Measurements from ENCODE around the gene USP14. TPM values are rescaled to one million over a fixed set of nuclear protein-coding genes. Genes with fewer than 3 reads are reported as not detected.
A peak's percentile ranks its signal among the peaks of the same experiment; 100 is the strongest.
"Not testable (repeated sequence)": the region's sequence is repeated elsewhere in the genome, so short reads cannot be mapped to it uniquely, and the experiment has no call there.

Gene USP14
- 10 to 100 TPM; 65.2 to 84.0 TPM for total RNA-seq

DNA sequence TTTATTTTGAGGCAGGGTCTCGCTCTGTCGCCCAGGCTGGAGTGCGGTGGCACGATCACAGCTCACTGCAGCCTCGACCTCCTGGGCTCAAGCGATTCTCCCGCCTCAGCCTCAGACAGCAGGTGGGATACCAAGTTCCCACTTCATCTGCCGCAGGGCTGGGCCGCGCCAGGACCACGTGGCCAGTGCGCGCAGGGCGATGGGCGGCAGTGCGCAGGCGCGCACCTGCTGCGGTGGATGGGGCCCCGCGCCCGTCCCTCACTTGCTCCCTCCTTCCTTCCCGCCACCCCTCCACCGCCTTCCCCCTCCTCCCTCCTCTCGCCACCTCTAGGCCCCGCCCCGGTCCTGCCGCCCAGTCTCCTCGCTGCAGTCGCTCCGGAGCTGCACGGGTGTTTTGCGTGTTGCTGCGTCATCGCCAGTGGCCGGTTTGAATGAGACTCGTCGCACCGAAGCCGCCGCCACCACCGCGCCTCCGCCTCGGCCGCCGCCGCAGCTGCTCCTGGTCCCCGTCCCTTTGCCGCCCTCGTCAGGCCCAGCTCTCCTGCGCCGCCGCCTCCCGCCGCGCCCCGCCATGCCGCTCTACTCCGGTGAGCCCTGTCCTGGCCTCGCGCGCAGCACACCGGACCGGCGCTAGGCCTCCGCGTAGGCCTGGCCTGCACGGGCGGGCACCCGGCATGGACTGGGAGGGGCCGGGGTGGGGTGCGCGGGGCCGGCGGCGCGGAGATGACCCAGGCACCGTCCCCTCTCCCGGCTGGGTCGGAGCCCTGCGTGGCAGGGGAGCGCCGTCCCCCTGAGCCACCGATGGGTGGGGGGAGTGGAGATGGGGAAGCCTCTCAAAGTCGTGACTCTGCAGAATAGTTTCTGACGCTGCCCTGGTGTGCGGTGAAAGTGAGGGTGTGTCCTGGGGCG lies at the start of gene USP14:
Gene USP14, plus strand, starts transcription at position 430 of the 909 bp plus-strand sequence. Its CDS starts 142 bp downstream, at position 572.
- Mint-ChIP-seq H3K9me3 (ENCODE audit: low read depth) (no peaks in the 10 kb centered on the region), H3K36me3 (peaks cover 8% of the 10 kb centered on the region), H3K27me3 (no peaks in the 10 kb centered on the region), H3K27ac (peak within 1 kb of the TSS; percentile 92), H3K4me1 (peaks cover 26% of the 10 kb centered on the region), H3K4me3 (peak within 1 kb of the TSS; percentile 89)
- peak; percentile 94 for ATAC-seq
- CTCF ChIA-PET: interaction anchor here (1.4 to 1.6 kb wide), 2 partner anchors 106 to 109 kb away, joined by 3 to 6 read pairs; partner anchors contain the start of gene THOC1
- DNase-seq: peak; percentile 99

DNA sequence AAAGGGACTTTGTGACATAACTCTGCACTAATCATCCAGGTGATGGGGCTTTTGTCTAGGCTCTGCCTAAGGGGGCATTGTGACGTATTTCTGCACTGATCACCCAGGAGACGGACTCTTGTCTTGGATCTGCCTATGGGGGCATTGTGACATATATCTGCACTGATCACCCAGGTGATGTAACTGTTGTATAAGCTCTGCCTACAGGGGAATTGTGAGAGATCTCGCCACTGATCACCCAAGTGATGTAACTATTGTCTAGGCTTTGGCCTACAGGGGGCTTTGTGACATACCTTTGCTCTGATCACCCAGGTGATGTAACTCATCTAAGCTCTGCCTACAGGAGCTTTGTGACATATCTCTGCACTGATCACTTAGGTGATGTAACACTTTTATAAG lies 49.7 kb upstream of the USP14 start:
- ATAC-seq: not testable (repeated sequence)

DNA sequence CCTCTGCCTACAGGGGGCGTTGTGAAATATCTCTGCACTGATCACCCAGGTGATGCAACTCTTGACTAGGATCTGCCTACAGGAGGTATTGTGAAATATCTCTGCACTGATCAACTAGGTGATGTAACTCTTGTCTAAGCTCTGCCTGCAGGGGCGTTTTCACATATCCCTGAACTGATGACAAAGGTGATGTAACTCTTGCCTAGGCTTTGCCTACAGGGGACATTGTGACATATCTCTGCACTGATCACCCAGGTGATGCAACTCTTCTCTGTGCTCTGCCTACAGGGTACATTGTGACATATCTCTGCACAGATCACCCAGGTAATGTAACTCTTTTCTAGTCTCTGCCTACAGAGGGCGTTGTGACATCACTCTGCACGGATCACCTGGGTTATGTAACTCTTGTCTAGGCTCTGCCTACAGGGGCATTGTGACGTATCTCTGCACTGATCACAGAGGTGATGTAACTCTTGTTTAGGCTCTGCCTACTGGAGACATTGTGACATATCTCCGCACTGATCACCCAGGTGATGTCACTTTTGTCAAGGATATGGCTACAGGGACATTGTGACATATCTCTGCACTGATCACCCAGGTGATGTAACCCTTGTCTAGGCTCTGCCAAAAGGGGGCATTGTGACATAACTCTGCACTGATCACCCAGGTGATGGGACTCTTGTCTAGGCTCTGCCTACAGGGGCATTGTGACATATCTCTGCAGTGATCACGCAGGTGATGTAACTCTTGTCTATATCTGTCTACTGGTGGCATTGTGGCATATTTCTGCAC lies 49.0 kb upstream of the USP14 start:
- ATAC-seq, H3K4me1 Mint-ChIP-seq, H3K4me3 Mint-ChIP-seq, CTCF ChIA-PET, H3K36me3 Mint-ChIP-seq, H3K27me3 Mint-ChIP-seq, H3K27ac Mint-ChIP-seq: not testable (repeated sequence)
- H3K9me3 Mint-ChIP-seq (ENCODE audit: low read depth): peaks cover 25% of the 10 kb centered on the region
- DNase-seq: peak; percentile 74

More for the DNA sequence above, 49.7 kb upstream of the USP14 start:
- H3K9me3 Mint-ChIP-seq (ENCODE audit: low read depth): peaks cover 25% of the 10 kb centered on the region
- DNase-seq, H3K27ac Mint-ChIP-seq, H3K27me3 Mint-ChIP-seq, H3K4me3 Mint-ChIP-seq, CTCF ChIA-PET, H3K36me3 Mint-ChIP-seq, H3K4me1 Mint-ChIP-seq: not testable (repeated sequence)

GRCh38 chr18:109922-110261 lies 48.5 kb upstream of the USP14 start:
- H3K4me1 Mint-ChIP-seq, H3K4me3 Mint-ChIP-seq, H3K27me3 Mint-ChIP-seq, H3K36me3 Mint-ChIP-seq, H3K27ac Mint-ChIP-seq, CTCF ChIA-PET, ATAC-seq: not testable (repeated sequence)
- DNase-seq: peak; percentile 47
- H3K9me3 Mint-ChIP-seq (ENCODE audit: low read depth): peaks cover 25% of the 10 kb centered on the region

- H3K27ac Mint-ChIP-seq, ATAC-seq, H3K4me3 Mint-ChIP-seq, H3K4me1 Mint-ChIP-seq, H3K27me3 Mint-ChIP-seq, CTCF ChIA-PET, H3K36me3 Mint-ChIP-seq: not testable (repeated sequence)
- peak; percentile 48 for DNase-seq
- peaks cover 25% of the 10 kb centered on the region for H3K9me3 Mint-ChIP-seq (ENCODE audit: low read depth)
Observed at GRCh38 chr18:110351-111201, 47.8 kb upstream of the USP14 start.

GRCh38 chr18:111306-112014 lies 46.9 kb upstream of the USP14 start:
- Mint-ChIP-seq H3K4me1 (peaks cover 9% of the 10 kb centered on the region), H3K36me3 (peaks cover 4% of the 10 kb centered on the region), H3K27me3 (no peaks in the 10 kb centered on the region), H3K9me3 (ENCODE audit: low read depth) (peaks cover 25% of the 10 kb centered on the region), H3K4me3 (peak overlapping the region; percentile 70), H3K27ac (peak overlapping the region; percentile 52)
- DNase-seq: peak; percentile 71
- CTCF ChIA-PET: no interaction called here
- ATAC-seq: peak; percentile 64

- H3K27me3 Mint-ChIP-seq, H3K4me3 Mint-ChIP-seq, DNase-seq, CTCF ChIA-PET, ATAC-seq, H3K27ac Mint-ChIP-seq, H3K36me3 Mint-ChIP-seq, H3K4me1 Mint-ChIP-seq: not testable (repeated sequence)
- H3K9me3 Mint-ChIP-seq (ENCODE audit: low read depth): peaks cover 20% of the 10 kb centered on the region
Observed at GRCh38 chr18:112015-112733, 46.2 kb upstream of the USP14 start.

GRCh38 chr18:120539-121260 lies 37.7 kb upstream of the USP14 start:
- ATAC-seq; H3K27me3 Mint-ChIP-seq; H3K36me3 Mint-ChIP-seq; H3K27ac Mint-ChIP-seq; CTCF ChIA-PET; DNase-seq; H3K4me3 Mint-ChIP-seq; H3K9me3 Mint-ChIP-seq (ENCODE audit: low read depth); H3K4me1 Mint-ChIP-seq: not testable (repeated sequence)

GRCh38 chr18:135045-135444 lies 23.3 kb upstream of the USP14 start:
- peaks cover 4% of the 10 kb centered on the region for H3K36me3 Mint-ChIP-seq
- CTCF ChIA-PET: no interaction called here
- ATAC-seq (no peak), DNase-seq (no peak)
- no peak overlapping the region for H3K4me3 Mint-ChIP-seq
- no peak overlapping the region for H3K27ac Mint-ChIP-seq
- peaks cover 6% of the 10 kb centered on the region for H3K4me1 Mint-ChIP-seq
- peaks cover 2% of the 10 kb centered on the region for H3K9me3 Mint-ChIP-seq (ENCODE audit: low read depth)
- H3K27me3 Mint-ChIP-seq: no peaks in the 10 kb centered on the region

DNA sequence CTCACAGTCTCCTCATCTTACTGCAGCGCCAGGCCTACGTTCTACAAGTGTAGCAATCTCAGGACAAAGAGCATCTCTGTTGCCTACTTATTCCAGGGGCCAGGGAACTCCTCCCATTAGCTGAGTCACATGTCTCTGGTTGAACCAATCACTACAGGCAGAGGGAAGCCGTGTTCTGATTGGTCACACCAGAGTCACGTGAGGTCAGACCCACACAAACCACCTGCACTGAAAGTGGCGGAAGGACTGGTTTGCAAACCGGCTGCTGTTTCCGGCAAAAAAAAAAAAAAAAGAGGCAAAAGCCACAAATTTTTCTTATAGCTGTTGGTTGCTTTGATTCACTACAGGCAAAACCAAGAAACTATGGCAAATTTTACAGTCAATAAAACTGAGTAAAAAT lies 21.9 kb upstream of the USP14 start:
- peaks cover 2% of the 10 kb centered on the region for H3K9me3 Mint-ChIP-seq (ENCODE audit: low read depth)
- ATAC-seq (no peak), DNase-seq (peak; percentile 72)
- no peak overlapping the region for H3K4me3 Mint-ChIP-seq
- H3K36me3 Mint-ChIP-seq: peaks cover 2% of the 10 kb centered on the region
- peaks cover 6% of the 10 kb centered on the region for H3K4me1 Mint-ChIP-seq
- CTCF ChIA-PET: interaction anchor here (1.2 kb wide), 1 partner anchor 124 kb away, joined by 3 read pairs; no protein-coding TSS in a partner anchor
- peak overlapping the region; percentile 43 for H3K27ac Mint-ChIP-seq
- H3K27me3 Mint-ChIP-seq: no peaks in the 10 kb centered on the region

- DNase-seq: no peak
- H3K27me3 Mint-ChIP-seq: peaks cover 2% of the 10 kb centered on the region
- peaks cover 6% of the 10 kb centered on the region for H3K4me1 Mint-ChIP-seq
- no peak overlapping the region for H3K4me3 Mint-ChIP-seq
- peaks cover 2% of the 10 kb centered on the region for H3K36me3 Mint-ChIP-seq
- no peak for ATAC-seq
- CTCF ChIA-PET: no interaction called here
- peaks cover 2% of the 10 kb centered on the region for H3K9me3 Mint-ChIP-seq (ENCODE audit: low read depth)
- no peak overlapping the region for H3K27ac Mint-ChIP-seq
Observed at GRCh38 chr18:137327-137726, 21.0 kb upstream of the USP14 start.

Data from activated CD8-positive, alpha-beta memory T cell treated with anti-CD3 and anti-CD28 coated beads, Interleukin-2, amount 10 ng/mL, durations not matched to agents 7 days and 5 days (primary cell).